NB4 (cell line): ENCODE measurements around the gene COA8.

Source experiments
- CTCF ChIP-seq: IDR thresholded peaks from one replicate; pipeline ENCODE4 v1.5.1; 2012; ENCODE audit warnings: low read depth, low read length
- MYC ChIP-seq: IDR thresholded peaks from 2 replicates; pipeline ENCODE4 v1.6.1; 2011; ENCODE audit warnings: low read depth, low read length
- POLR2A ChIP-seq: IDR thresholded peaks from 2 replicates; pipeline ENCODE4 v1.6.1; 2011; ENCODE audit warnings: mild to moderate bottlenecking; ENCODE audit not compliant: insufficient read length; ENCODE audit errors: extremely low read depth

GRCh38 chr14:103619057-103619456 is 56.3 kb downstream of the COA8 start:
- TF ChIP-seq CTCF (no peak), MYC (no peak), POLR2A (no peak)
